Spleen (tissue), 11 donors: Measurements from ENCODE around the gene NETO1. TPM values are rescaled to one million over a fixed set of nuclear protein-coding genes. Genes with fewer than 3 reads are reported as not detected.

ENCODE experiments used
- DNase-seq: peaks from one replicate; pipeline ENCODE4 v3.0.0-alpha.2; 2020
- H3K27ac ChIP-seq, 8 donors: fragments of 200-600 bp; sonication (generic) in 7 of 8; 1 replicate in 4 of 8; 2 replicates in 4 of 8; pipeline versions ENCODE4 v1.5.0 to v1.8.0; 2016 to 2021; ENCODE audit warnings: inconsistent platforms in 4 of 8, mild to moderate bottlenecking in 4 of 8, moderate library complexity in 1 of 8
- H3K27me3 ChIP-seq, 7 donors: fragments of 200-600 bp; sonication (generic) in 6 of 7; replicated peaks in 1 of 7; 1 replicate in 4 of 7; 2 replicates in 3 of 7; pipeline versions ENCODE4 v1.5.0 to v1.8.0; 2016 to 2021; ENCODE audit warnings: inconsistent platforms in 3 of 7, mild to moderate bottlenecking in 1 of 7
- H3K36me3 ChIP-seq, 6 donors: fragments of 200-600 bp; sonication (generic) in 5 of 6; 1 replicate in 4 of 6; 2 replicates in 2 of 6; pipeline versions ENCODE4 v1.5.0 to v1.8.0; 2016 to 2021; ENCODE audit warnings: inconsistent platforms in 2 of 6
- H3K4me1 ChIP-seq, 6 donors: fragments of 200-600 bp; sonication (generic) in 5 of 6; 1 replicate in 3 of 6; 2 replicates in 3 of 6; pipeline versions ENCODE4 v1.5.0 to v1.8.0; 2016 to 2021; ENCODE audit warnings: inconsistent platforms in 3 of 6
- H3K4me3 ChIP-seq, 8 donors: fragments of 200-600 bp; sonication (generic) in 7 of 8; 1 replicate in 4 of 8; 2 replicates in 4 of 8; pipeline versions ENCODE4 v1.5.0 to v1.8.0; 2016 to 2021; ENCODE audit warnings: inconsistent platforms in 4 of 8, mild to moderate bottlenecking in 4 of 8, moderate library complexity in 2 of 8
- H3K9me3 ChIP-seq, 8 donors: fragments of 200-600 bp; sonication (generic) in 7 of 8; 1 replicate in 4 of 8; 2 replicates in 4 of 8; pipeline versions ENCODE4 v1.5.0 to v1.8.0; 2016 to 2021; ENCODE audit warnings: inconsistent platforms in 4 of 8
- POLR2A ChIP-seq, 3 donors: fragments of 450-650 bp; IDR thresholded peaks; one replicate each; pipeline ENCODE4 v1.5.1; 2017; ENCODE audit warnings: antibody characterized with exemption in 3 of 3, mild to moderate bottlenecking in 1 of 3
- POLR2AphosphoS5 ChIP-seq, 3 donors: sonication (generic); formaldehyde crosslinking; IDR thresholded peaks; one replicate each; pipeline ENCODE4 v1.5.1; 2017; ENCODE audit warnings: antibody characterized with exemption in 3 of 3
- WGBS, 5 donors: extraction: QIAGEN DNeasy Blood & Tissue Kit in 3 of 5; methylation state at CpG; one replicate each; pipeline versions ENCODE4 v1.1.5 to v1.1.7; 2013 to 2018; 5-methylcytosine and 5-hydroxymethylcytosine counted together
- intact Hi-C: fragments of 100-400 bp; cut with DNase I; formaldehyde crosslinking; loops from one replicate; pipeline ENCODE4 v1.15.0; 2023; ENCODE audit warnings: low total_unique reads
- polyA plus RNA-seq, 3 donors: library from polyadenylated mRNA; stranded (reverse); fragments of 200-250 nt; gene quantifications; one replicate each; pipeline ENCODE4 v1.2.1, GENCODE V29; 2013
- total RNA-seq, 7 donors: library from RNA; depleted of rRNA in 3 of 7; stranded (reverse); fragments of >200 nt in 3 of 7; fragmentation: NEBNext Ultra II Directional in 4 of 7; extraction: Animal tissue kit (Norgen Biotek cat#: 25700) in 4 of 7; gene quantifications; one replicate each; pipeline versions ENCODE4 v1.1.0 to v1.2.1, GENCODE V29; 2016 to 2021
- TF ChIP-seq, protein P1 (sequence below), 11 experiments: fragments of 200-600 bp in 7 of 11; fragments of 450-650 bp in 4 of 11; sonication (generic) in 4 of 11; IDR thresholded peaks in 8 of 11; conservative IDR thresholded peaks in 3 of 11; 1 replicate in 7 of 11; 2 replicates in 4 of 11; pipeline versions ENCODE4 v1.4.0 to v1.8.0; 2016 to 2021; ENCODE audit warnings: antibody characterized with exemption in 11 of 11, inconsistent platforms in 4 of 11, mild to moderate bottlenecking in 1 of 11
- donor health status: healthy with polysubstance abuse.
- donor health status: DM: no; HTN: no; CAD: no; lungs with moderate emphysema.
- donor health status: DM: no; HTN: no; CAD: no.
- donor health status: Bipolar disorder and iron deficiency.
- donor health status: healthy.
- donor health status: DM: no; HTN: no; CAD: no.
- donor health status: DM: yes; HTN: yes; CAD: no.

Gene NETO1
- total and polyA plus RNA-seq, 10 donors, result 6.2 to 17.1 (median 11.8) TPM

DNA sequence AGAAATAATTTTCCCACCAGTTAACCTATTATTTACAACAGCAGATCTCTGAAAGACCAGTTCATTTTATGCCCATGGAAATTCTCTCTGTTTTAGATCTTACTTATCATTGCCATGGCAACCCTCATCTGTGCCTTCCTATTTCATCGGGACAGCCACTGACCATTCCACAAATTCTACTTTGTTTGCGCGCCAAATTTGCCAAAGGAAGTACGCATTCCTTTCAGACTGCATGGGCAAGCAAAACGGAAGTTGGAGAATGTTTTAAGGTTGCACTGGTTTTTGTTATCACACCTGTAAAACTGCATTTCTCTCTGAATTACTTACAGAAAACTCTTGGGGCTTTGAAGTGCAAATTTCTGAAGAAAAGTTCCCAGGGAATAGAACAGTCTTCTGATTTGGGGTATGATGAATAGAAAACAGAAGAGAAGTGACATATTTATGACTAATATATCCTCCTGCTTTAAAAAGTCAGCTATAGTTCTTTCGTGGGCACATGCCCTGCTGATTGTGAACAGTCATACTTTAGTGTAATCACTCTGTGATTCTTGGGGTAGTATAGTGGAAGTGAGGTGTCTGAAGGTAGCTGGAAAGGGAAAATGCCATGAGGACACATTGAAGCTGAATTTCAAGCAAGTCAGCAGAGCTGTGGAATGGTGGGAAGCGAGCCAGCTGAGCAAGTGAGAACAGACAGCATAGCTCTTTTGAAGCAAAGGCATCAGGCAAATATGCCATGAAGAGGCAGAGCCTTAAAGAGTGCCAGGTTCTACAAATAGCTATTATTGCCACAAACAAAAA is 20.9 kb downstream of the NETO1 start:
- intact Hi-C loops, result no loop called here
- Histone ChIP-seq H3K4me3 (no peak overlapping the region), H3K36me3 (no peaks in the 10 kb centered on the region), H3K9me3 (peaks cover 0 to 9% (median 0%) of the 10 kb centered on the region in 8 donors), H3K27me3 (no peaks in the 10 kb centered on the region), H3K4me1 (no peaks in the 10 kb centered on the region), H3K27ac (no peak overlapping the region)
- TF ChIP-seq POLR2A (IDR thresholded peaks at IDR 0.05), result no peak
- TF ChIP-seq, protein P1, sequence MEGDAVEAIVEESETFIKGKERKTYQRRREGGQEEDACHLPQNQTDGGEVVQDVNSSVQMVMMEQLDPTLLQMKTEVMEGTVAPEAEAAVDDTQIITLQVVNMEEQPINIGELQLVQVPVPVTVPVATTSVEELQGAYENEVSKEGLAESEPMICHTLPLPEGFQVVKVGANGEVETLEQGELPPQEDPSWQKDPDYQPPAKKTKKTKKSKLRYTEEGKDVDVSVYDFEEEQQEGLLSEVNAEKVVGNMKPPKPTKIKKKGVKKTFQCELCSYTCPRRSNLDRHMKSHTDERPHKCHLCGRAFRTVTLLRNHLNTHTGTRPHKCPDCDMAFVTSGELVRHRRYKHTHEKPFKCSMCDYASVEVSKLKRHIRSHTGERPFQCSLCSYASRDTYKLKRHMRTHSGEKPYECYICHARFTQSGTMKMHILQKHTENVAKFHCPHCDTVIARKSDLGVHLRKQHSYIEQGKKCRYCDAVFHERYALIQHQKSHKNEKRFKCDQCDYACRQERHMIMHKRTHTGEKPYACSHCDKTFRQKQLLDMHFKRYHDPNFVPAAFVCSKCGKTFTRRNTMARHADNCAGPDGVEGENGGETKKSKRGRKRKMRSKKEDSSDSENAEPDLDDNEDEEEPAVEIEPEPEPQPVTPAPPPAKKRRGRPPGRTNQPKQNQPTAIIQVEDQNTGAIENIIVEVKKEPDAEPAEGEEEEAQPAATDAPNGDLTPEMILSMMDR (IDR thresholded peaks at IDR 0.05 in 8 of 11, conservative IDR thresholded peaks at IDR 0.05 in 3 of 11), result no peak
- WGBS, 5 donors, result 60 to 75% (median 63%) methylated on average over 7 of the region's 7 CpGs
- DNase-seq, result no peak

DNA sequence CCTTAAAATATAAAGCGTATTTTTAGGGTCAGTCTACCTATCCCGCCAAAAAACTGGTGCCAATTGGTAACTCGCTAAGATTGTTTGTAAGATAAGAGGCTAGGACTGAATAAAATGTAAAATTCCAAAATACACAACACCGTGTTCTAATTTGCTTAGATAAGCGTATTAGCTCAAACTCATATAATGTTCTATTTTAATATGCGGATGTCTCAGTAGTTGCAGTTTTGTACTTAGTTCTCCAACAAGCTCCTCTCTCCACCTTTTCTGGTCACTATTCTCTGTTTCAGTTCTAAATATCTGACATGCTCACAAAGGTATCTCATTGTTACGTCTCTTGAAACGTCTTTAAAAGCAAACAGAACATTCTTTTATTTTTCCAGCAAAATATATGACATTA is 24.0 kb downstream of the NETO1 start:
- Histone ChIP-seq H3K4me3 (no peak overlapping the region), H3K27ac (no peak overlapping the region), H3K9me3 (peaks cover 0 to 2% (median 0%) of the 10 kb centered on the region in 8 donors), H3K36me3 (no peaks in the 10 kb centered on the region), H3K27me3 (no peaks in the 10 kb centered on the region), H3K4me1 (no peaks in the 10 kb centered on the region)
- intact Hi-C loops, result no loop called here
- TF ChIP-seq POLR2A (IDR thresholded peaks at IDR 0.05) (no peak), POLR2AphosphoS5 (IDR thresholded peaks at IDR 0.05) (no peak)
- TF ChIP-seq, protein P1 (IDR thresholded peaks at IDR 0.05 in 8 of 11, conservative IDR thresholded peaks at IDR 0.05 in 3 of 11), result no peak
- WGBS, 5 donors, result 77 to 94% (median 81%) methylated on average over 8 of the region's 8 CpGs
- DNase-seq, result no peak

DNA sequence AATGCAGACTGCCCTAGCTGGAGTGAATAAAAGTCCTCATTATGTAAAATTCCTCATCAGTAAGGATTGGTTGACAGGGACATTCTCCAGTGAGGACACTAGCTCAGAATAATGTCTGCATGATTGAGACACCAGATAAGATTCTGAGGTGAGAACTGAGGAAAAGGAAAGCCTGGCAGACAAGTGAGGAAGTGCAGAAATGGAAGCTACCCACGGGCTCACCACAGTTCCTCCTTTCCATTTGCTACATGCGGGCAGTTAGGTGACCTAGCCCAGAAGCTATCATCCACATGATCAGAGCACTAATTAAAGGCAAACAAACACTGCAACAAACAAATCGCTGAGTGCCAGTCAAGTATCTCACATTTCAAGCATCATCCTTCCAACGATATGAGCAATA is 27.7 kb downstream of the NETO1 start:
- intact Hi-C loops, result no loop called here
- no peak for DNase-seq
- Histone ChIP-seq H3K4me1 (no peaks in the 10 kb centered on the region), H3K9me3 (no peaks in the 10 kb centered on the region), H3K27me3 (no peaks in the 10 kb centered on the region), H3K27ac (no peak overlapping the region), H3K4me3 (no peak overlapping the region), H3K36me3 (no peaks in the 10 kb centered on the region)
- no peak for TF ChIP-seq POLR2AphosphoS5 (IDR thresholded peaks at IDR 0.05)
- TF ChIP-seq, protein P1 (IDR thresholded peaks at IDR 0.05 in 8 of 11, conservative IDR thresholded peaks at IDR 0.05 in 3 of 11), result no peak
- TF ChIP-seq POLR2A (IDR thresholded peaks at IDR 0.05), result no peak
- 4 to 18% (median 9%) methylated on average over 4 of the region's 4 CpGs for WGBS, 5 donors

DNA sequence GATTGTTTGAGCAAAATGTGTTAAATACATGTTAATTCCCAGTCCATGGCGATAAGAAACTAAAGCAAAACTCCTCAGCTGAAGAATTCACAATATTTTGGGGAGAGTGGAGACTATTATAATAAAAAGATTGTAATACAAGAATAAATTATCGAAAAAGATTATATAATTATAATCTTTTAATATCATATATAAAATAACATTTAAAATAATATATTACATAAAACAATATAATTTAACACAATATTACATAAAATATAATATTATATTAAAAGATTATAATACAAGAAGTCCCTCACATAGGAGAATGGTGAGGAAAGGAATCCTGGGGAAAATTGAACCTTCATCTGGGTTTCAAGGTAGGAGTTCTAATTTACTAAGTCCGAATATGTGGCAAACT is 33.1 kb downstream of the NETO1 start:
- 75 to 84% (median 79%) methylated on average over 3 of the region's 3 CpGs for WGBS, 5 donors
- Histone ChIP-seq H3K9me3 (no peaks in the 10 kb centered on the region), H3K27me3 (no peaks in the 10 kb centered on the region), H3K4me3 (no peak overlapping the region), H3K36me3 (no peaks in the 10 kb centered on the region), H3K4me1 (no peaks in the 10 kb centered on the region), H3K27ac (no peak overlapping the region)
- DNase-seq, result no peak
- TF ChIP-seq POLR2A (IDR thresholded peaks at IDR 0.05), result no peak
- no peak for TF ChIP-seq POLR2AphosphoS5 (IDR thresholded peaks at IDR 0.05)
- TF ChIP-seq, protein P1 (IDR thresholded peaks at IDR 0.05 in 8 of 11, conservative IDR thresholded peaks at IDR 0.05 in 3 of 11), result no peak
- intact Hi-C loops, result no loop called here
